GM21360 (cell line): ENCODE measurements around the gene TSPAN19.
"Not testable (repeated sequence)": the region's sequence is repeated elsewhere in the genome, so short reads cannot be mapped to it uniquely, and the experiment has no call there.

Experiments used
- ATAC-seq: cut with Tn5 transposase; IDR thresholded peaks from one replicate; pipeline ENCODE4 v1.9.1; 2021; ENCODE audit warnings: mild to moderate bottlenecking, moderate library complexity; ENCODE audit not compliant: unreplicated experiment

The TSPAN19 gene

DNA sequence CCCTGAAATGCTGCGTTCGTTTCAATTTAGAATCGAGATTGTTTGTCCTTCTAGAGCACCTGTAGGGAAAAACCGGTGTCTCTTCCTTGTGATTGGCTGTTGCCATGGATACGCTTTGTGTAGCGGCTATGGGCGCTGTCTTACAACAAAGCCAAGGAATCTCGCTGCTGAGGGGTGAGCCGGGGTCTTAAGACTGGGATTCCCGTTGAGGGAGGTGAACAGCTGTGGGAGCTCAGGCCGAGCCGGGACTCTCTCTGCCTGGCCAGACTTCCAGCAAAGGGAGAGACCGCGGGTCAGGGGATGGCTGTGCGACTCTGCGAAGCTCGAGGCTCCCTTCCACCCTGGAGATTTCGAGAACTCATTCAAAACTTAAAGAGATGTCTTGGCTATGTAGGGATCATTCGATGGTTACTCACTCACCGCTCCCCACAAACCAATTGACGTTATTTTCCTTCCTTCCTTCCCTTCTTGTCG is at the start of gene TSPAN19, which contains the start of gene LRRIQ1:
TSPAN19 (minus strand) TSS at position 44 of the 474 bp plus-strand sequence. CDS start 6,331 bp downstream, outside the sequence.
LRRIQ1 (plus strand) TSS at position 118 of the 474 bp plus-strand sequence. CDS start 1,826 bp downstream, outside the sequence.
- ATAC-seq: peak; percentile 97

DNA sequence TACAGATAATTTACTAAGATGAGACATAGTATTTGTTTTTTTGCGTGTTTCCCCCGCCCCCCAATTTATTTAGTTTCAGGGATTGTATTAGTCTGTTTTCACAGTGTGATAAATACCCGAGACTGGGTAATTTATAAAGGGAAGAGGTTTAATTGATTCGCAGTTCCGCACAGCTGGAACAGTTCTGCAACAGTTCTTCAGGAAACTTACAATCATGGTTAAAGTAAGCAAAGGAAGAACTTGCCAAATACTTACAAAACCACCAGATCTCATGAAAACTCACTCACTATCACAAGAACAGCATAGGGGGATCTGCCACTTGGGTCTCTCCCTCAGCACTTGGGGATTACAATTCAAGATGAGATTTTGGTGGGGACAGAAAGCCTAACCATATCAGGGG is 49.0 kb upstream of the TSPAN19 start:
- no peak for ATAC-seq

DNA sequence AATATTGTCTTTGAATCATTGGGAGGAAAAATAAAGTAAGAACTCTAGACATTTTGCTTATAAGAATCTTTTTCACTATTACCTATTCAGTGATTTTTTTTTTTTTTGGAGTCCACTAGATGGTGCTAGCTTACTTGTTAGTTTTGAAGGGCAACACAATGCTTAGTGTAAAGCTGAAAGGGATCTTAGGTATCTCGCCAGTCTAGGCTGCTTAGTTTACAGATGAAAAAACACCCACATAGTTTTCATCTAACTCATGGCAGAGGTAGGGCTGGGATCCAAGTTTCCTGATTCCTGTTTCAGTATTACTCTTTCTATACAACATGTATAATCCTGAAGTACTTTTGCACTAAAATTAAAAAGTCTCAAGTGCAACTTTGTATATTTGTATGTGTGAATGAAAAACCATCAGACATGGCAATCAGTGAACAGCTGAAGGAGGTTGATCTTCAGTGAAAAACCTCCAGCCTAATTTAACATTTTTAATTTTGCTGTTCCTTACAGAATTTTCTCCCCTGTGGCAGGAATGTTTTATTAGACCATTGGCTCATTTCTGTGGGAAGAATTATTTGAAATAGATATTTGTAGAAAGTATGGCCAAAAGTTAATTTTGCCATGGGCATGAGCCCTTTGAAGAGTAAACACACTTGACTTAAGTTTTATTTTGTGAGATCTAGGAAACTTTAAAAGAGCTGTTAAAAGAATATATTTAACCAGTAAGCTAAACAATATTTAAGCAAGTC is 40.8 kb upstream of the TSPAN19 start:
- ATAC-seq: peak; percentile 96

DNA sequence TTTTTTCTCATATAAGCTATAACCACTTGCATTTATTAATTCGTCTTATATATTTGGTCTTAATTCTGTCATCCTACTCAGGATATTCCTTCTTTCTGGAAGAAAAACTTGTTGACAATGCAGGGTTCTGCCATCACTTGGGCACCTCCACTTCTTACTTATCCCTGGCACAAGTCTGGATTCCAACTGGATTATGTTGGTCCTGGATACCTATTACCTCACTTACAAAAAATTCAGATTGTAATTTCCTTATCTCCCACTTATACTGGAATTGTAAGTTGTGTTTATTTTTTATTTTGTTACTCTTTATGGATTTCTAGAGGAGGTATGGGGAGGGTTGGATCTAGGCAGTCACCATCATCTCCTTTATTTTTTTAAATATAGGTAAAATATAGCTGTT is 36.7 kb upstream of the TSPAN19 start:
- no peak for ATAC-seq

DNA sequence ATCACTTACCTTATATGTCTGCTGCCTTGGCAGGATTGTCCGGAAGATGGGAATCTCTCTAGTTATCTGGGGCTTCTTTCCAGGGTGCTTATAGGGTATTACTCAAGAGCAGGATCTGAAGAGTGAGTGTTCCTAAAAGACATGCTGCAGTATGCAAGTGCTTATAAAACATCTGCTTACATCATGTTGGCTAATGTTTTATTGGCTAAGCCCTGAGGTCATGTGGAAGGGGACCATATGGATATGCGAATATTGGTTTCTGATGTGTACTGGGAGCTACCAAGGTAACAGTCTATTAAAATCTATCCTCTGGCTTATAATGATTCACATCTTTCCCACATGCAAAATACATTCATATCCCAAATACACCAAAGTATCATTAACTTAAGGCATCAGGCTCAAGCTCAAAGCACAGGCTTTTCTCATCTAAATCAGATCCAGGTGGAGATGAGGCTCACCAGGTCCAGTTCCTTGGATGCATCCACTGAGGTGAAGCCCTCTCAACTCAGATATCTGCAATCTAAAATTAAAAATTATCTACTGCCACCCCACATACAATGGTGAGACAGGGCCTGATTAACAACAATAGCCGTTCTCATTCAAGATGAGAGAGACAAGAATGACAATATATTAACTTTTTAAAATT is 29.9 kb upstream of the TSPAN19 start:
- ATAC-seq: no peak

DNA sequence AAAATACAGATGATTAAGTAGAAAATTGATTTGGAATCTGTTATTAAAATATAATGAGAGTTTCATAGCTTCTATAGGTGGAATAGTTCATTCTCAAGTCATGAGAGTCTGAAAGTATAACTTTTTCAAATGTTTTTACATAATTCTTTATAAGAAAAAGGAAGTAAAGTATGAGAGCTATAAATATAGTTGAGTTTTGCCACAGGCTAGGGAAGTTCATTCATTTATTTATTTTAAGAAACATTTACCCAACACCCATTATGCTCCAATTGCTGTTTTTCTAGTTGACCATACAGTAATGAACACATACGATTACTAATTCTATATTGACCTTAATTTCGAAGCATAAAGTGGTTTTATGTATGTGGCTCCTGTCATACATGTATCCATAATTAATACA is 24.8 kb upstream of the TSPAN19 start:
- ATAC-seq: no peak

DNA sequence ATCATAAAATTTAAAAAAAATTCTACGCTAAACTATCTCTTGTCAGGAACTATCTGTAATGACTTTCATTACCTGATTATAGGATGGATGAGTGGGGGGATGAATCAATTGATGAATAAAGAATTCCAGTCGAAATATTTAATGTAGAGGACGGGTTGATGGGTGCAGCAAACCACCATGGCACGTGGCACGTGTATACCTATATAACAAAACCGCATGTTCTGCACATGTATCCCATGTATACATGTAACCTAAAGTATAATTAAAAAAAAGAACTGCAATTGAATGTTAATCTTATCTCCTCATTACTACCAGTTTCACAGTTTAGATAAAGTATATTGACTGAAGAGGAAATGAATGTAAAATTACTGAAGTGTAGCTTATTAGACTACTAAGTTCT is 23.5 kb upstream of the TSPAN19 start:
- ATAC-seq: no peak

DNA sequence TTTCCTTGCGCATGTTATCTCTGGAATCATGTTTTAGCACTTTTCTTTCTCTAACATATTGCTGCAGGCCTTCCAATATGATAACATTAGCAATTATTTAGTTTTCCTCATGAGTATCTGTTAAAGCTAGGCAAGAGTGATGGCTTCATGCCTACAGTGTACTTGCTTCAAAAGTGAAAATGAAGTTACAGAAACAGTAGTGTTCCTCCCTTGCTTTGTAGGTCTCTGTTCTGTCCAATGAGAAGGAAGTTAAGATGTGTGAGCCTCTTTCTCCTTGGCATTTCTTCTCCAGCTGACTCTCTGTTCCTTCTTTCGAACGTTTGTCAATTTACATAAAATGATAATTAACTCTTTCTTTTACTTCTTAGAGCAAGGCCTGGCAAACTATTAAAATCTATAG is 22.3 kb upstream of the TSPAN19 start:
- ATAC-seq: no peak

DNA sequence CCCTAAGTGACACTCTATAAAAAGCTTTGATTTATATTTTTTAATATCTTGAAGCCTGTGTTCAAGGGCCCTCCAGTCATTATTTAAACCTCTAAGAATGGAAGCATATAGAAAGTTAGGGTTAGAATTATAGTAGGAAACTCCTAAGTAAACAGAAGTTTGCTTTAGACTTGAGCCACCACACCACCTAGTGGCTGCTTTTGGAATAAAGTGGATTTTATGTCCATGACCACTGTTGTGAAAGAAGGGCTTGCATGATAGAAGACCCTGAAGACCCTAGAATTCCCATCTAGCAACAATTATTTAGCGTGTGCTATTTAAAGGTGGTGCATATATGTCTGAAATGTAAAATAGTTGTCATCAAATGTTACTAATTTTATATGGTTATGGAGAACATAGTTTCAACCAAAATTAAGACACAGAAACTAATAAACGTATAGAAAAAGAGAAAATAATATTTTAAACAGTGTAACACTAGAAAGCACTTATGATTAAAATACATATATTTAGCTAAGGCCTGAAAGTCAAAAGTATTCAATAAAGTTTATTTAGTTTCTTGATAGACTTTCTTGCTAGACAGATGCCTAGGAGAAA is 21.4 kb upstream of the TSPAN19 start:
- peak; percentile 80 for ATAC-seq

DNA sequence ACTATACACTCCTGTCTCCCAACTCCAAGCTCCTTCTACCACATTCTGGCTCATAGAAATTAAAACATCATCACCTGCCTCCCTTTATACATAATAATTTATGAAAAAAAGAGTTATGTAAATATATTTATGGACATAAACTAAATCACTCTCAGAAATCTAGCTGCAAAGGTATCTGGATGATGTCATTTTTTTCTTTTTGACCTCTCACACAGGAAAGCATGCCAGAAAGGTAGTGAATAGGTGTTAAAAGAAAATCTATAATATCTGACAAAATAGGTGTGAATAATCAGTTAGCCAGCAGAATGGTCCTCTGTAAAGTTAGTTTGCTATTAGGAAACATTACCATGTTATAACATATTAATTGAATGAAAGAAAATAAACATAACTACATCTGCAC is 7.8 kb upstream of the TSPAN19 start:
- no peak for ATAC-seq

DNA sequence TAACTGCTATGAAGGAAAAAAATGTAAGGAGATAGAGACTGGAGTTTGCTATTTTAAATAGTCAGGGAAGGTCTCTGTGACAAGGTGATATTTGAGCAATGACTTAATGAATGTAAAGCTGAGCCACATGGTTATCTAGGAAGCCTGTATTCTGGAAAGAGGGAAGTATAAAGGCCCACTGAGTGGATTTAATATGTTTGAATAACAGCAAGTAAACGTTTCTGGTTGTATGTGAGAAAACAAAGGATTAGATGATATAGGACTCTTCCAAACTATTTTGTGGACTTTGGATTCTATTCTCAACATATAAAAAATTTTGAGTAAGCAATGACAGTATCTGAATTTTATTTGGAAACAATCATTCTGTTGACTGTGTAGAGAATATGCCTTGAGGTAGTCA is 5.3 kb upstream of the TSPAN19 start:
- ATAC-seq: no peak

DNA sequence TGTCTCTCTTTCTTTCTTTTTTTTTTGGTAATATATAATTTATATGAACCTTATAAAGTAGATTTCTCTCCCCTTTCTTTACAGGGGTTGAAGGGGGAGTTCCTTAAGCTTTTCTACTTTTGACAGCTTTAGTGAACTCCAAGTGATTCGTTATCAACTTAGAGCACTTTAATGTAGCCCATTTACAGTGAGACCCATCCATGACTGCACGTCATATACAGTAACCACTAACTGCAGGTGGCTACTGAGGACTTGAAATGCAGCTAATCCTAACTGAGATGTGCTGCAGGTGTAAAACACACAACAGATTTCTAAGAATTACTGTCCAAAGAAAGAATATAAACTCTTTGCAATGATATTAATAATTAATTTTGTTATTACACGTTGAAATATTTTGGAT is 656 bp upstream of the TSPAN19 start:
- ATAC-seq: no peak

DNA sequence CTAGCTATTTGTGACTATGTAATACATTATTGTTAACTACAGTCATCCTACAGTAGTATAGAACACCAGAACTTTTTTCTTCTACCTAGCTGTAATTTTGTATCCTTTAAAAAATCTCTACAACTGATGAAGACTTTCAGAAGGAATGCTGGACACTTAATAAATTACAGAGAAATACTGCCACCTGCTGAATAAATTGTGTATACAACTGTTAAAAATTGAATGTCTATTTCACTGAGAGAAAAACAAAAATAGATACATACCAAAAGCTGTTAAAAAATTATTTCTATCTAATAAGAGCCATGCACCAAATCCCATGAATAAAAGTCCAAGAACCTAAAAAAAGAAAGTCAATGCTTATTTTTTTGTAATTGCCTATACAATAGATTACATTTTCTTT is 6.6 kb downstream of the TSPAN19 start:
- no peak for ATAC-seq

DNA sequence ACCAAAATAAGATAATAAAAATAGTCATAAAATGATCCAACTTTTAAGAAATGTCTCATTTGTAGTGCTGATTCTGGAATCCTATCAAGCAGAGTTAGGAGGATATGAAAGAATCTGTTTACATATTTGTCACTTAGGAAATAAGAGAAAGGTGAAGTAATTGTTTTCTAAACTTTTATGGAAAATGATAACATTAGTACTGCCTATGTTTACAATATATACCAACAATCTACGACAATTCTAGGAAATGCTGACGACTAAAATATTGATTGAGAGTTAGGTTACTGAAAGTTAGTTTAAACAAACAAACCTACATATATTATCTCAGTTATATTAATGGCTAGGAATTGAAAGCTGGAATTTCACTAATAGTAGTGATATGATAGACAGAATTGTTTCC is 18.0 kb downstream of the TSPAN19 start:
- ATAC-seq: no peak

DNA sequence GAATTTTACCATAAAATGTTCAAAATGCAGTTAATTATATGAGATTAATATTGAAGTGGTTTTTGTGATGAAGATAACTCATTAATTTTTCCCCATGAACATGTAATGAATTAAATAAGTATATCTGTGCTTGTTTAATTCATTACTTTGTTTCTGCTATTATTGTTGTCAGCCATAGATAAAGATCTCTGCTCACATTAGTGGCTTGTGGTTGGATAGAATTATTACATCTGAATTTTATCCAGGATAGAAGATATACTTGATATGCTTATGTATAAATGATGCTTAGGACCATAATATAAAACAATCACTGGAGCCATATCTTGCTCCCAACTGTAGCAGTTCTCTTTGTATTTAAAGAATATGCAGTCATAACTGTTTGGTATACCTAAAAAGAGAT is 18.5 kb downstream of the TSPAN19 start:
- no peak for ATAC-seq

DNA sequence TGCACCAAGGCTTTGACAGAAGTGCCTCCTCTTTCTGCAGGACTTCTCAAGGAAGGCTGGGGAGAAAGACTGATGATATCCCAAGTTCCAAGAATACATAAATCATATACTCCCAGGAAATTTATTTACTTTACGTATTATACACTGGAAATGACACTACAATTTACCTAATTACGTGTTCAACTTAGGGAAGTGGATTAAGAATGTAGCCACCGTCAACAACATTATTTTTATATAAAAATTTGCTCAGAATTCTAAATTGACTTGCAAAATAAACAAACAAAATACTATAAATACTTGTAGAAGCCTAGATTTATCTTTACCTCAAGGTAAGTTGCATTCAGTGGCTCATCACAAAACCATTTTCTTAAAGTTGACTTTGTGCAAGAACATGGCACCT is 18.9 kb downstream of the TSPAN19 start:
- ATAC-seq: no peak

DNA sequence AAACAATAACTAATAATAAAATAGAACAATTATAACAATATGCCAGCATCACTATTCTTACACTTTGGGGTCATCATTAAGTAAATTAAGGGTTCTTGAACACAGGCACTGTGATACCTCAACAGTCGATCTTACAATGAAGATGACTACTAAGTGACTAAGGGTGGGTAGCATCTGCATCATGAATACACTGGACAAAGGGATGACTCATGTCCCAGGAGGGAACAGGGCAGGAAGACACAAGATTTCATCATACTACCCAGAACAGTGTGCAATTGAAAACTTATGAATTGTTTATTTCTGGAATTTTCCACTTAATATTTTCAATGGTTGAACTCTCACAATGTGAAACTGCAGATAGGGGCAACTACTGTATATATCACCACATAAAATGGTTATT is 19.7 kb downstream of the TSPAN19 start:
- no peak for ATAC-seq

DNA sequence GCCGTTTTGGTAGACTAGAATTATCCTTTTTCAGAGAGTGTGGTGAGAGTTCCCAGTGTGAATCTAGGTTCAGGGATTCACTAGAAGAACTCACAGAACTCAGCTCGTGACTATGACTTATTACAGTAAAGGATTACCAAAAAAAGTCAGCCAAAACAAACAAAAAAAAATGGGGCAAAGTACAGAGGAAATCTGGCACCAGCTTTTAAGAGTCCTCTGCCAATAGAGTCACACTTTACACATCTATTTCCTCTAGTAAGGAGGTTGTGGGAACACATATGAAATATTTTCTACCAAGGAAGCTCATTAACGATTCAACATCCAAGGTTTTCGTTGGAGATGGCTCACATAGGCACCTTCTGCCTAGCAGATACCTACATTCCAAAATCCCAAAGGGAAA is 28.2 kb downstream of the TSPAN19 start:
- no peak for ATAC-seq

DNA sequence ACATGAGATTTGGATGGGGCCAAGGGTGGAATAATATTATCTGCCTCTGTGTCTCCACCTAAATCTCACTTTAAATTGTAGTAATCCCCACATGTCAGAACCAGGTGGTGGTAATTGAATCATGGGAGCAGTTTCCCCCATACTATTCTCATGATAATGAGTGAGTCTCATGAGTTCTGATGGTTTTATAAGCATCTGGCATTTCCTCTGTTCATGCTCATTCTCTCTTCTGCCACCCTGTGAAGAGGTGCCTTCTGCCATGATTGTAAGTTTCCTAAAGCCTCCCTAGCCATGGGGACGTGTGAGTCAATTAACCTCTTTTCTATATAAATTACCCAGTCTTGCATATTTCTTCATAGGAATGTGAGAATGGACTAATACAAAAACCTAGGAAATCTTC is 29.9 kb downstream of the TSPAN19 start:
- no peak for ATAC-seq

DNA sequence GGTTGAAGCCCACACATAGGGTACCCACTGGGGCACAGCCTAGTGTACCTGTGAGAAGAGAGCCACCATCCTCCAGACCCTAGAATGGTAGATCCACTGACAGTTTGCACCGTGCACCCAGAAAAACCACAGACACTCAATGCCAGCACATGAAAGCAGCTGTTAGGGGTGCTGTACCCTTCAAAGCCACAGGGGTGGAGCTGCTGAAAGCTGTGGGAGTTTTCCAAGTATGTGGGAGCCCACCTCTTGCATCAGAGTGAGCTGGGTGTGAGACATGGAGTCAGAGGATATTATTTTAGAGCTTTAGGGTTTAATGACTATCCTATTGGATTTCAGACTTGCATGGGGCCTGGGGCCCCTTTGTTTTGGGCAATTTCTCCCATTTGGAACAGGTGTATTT is 30.5 kb downstream of the TSPAN19 start:
- no peak for ATAC-seq

DNA sequence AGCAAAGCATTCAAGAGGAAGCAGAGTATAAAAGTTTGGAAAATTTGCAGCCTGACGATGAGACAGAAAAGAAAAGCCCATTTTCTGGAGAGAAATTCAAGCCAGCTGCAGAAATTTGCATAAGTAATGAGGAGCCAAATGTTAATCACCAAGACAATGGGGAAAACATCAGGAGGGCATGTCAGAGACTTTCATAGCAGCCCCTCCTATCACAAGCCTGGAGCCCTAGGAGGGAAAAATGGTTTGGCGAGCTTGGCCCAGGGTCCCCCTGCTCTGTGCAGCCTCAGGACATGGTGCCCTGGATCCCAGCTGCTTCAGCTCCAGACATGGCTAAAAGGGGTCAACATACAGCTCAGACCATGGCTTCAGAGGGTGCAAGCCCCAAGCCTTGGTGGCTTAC is 31.0 kb downstream of the TSPAN19 start:
- ATAC-seq: not testable (repeated sequence)

DNA sequence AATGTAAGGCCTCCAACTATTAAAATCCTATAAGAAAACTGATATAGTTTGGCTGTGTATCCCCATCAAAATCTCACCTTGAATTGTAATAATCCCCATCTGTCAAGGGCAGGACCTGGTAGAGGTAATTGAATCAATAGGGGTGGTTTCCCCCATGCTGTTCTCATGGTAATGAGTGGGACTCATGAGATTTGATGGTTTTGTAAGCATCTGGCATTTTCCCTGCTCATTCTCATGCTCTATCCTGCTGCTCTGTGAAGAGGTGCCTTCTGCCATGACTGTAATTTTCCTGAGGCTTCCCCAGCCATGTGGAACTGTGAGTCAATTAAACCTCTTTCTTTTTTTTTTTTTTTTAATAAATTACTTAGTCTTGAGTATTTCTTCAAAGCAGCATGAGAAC is 31.9 kb downstream of the TSPAN19 start:
- no peak for ATAC-seq
